ENCODE data around the gene MOV10. TPM values are rescaled to one million over a fixed set of nuclear protein-coding genes. Genes with fewer than 3 reads are reported as not detected.
A peak's percentile ranks its signal among the peaks of the same experiment; 100 is the strongest.

The MOV10 gene
- total RNA-seq, 4 donors from 2014 or later = 12.3 to 24.1 (median 18.7) TPM

- no peak for DNase-seq (ENCODE audit: extremely low spot score)
- TF ChIP-seq CTCF (IDR thresholded peaks at IDR 0.05) = no peak
- TF ChIP-seq POLR2AphosphoS5 (IDR thresholded peaks at IDR 0.05) = no peak
- no peak for TF ChIP-seq EP300 (IDR thresholded peaks at IDR 0.05)
- TF ChIP-seq POLR2A (IDR thresholded peaks at IDR 0.05; ENCODE audit: low read depth) = no peak
- 18% methylated on average over 22 of the region's 54 CpGs for WGBS
- peaks cover 0 to 49% (median 18%) of the 10 kb centered on the region in 4 donors for H3K27me3 ChIP-seq
- H3K4me1 ChIP-seq = peaks cover 9 to 16% (median 12%) of the 10 kb centered on the region in 4 donors
- intact Hi-C loops (cut with DNase I) = no loop called here
- peak overlapping the region; percentile 38 to 49 (median 42) for H3K4me3 ChIP-seq
- peaks cover 0 to 6% (median 0%) of the 10 kb centered on the region in 4 donors for H3K9me3 ChIP-seq
- no peaks in the 10 kb centered on the region for H3K36me3 ChIP-seq
- H3K27ac ChIP-seq (replicated peaks in 1 of 4) = no peak overlapping the region
Observed at GRCh38 chr1:112743174-112744008, 68.9 kb downstream of the MOV10 start.

- DNase-seq (ENCODE audit: extremely low spot score) = no peak
- H3K4me3 ChIP-seq = peak overlapping the region; percentile 38 to 49 (median 42)
Observed at GRCh38 chr1:112744009-112744578, 69.6 kb downstream of the MOV10 start.

GRCh38 chr1:112748396-112748795, 73.9 kb downstream of the MOV10 start:
- Histone ChIP-seq H3K4me3 (no peak overlapping the region), H3K27ac (replicated peaks in 1 of 4) (no peak overlapping the region), H3K9me3 (no peaks in the 10 kb centered on the region), H3K27me3 (peaks cover 0 to 44% (median 14%) of the 10 kb centered on the region in 4 donors), H3K36me3 (no peaks in the 10 kb centered on the region), H3K4me1 (peaks cover 9 to 12% (median 11%) of the 10 kb centered on the region in 4 donors)
- TF ChIP-seq EP300 (IDR thresholded peaks at IDR 0.05) (no peak), POLR2AphosphoS5 (IDR thresholded peaks at IDR 0.05) (no peak), CTCF (IDR thresholded peaks at IDR 0.05) (no peak), POLR2A (IDR thresholded peaks at IDR 0.05; ENCODE audit: low read depth) (no peak)
- no peak for DNase-seq (ENCODE audit: extremely low spot score)
- WGBS = 90% methylated on average over 12 of the region's 12 CpGs
- intact Hi-C loops (cut with DNase I) = no loop called here

More at GRCh38 chr1:112744009-112744578, 69.6 kb downstream of the MOV10 start:
- no peaks in the 10 kb centered on the region for H3K36me3 ChIP-seq
- no peak overlapping the region for H3K27ac ChIP-seq (replicated peaks in 1 of 4)
- 20% methylated on average over 1 of the region's 58 CpGs for WGBS
- peaks cover 0 to 4% (median 0%) of the 10 kb centered on the region in 4 donors for H3K9me3 ChIP-seq
- H3K4me1 ChIP-seq = peaks cover 9 to 16% (median 12%) of the 10 kb centered on the region in 4 donors
- H3K27me3 ChIP-seq = peaks cover 0 to 49% (median 18%) of the 10 kb centered on the region in 4 donors
- intact Hi-C loops (cut with DNase I) = no loop called here
- TF ChIP-seq POLR2A (IDR thresholded peaks at IDR 0.05; ENCODE audit: low read depth) (no peak), EP300 (IDR thresholded peaks at IDR 0.05) (no peak), CTCF (IDR thresholded peaks at IDR 0.05) (peak in 2 of 3 experiments; percentile 46 to 56), POLR2AphosphoS5 (IDR thresholded peaks at IDR 0.05) (no peak)

Small RNA genes within 50 kb of the gene (small RNA-seq; reads per million reads assigned to genes)
- gene RNU7-70P = 0 reads per million in 3 donors

Other genes starting within 250 kb of the MOV10 start
- 1 to 10 TPM; 2.7 to 6.3 (median 3.8) TPM for gene WNT2B, start 165.7 kb upstream of the MOV10 start, total RNA-seq
- gene ST7L, start 55.5 kb upstream of the MOV10 start, total RNA-seq = 10 to 100 TPM; 12.9 to 23.0 (median 21.0) TPM
- gene CAPZA1, start 54.8 kb upstream of the MOV10 start, total RNA-seq = 10 to 100 TPM; 61.9 to 77.5 (median 69.1) TPM
- gene RHOC, start 32.5 kb downstream of the MOV10 start, total RNA-seq = 100 to 1,000 TPM; 222 to 374 (median 324) TPM
- gene PPM1J, start 40.7 kb downstream of the MOV10 start, total RNA-seq = 1 to 10 TPM in 3 of 4 donors, under 1 TPM in 1; 0.42 to 3.6 (median 2.3) TPM